Neural progenitor cell (in vitro differentiated cells): ENCODE results near the gene MAST3. TPM values are rescaled to one million over a fixed set of nuclear protein-coding genes. Genes with fewer than 3 reads are reported as not detected.

Source experiments
- DNase-seq: peaks from one replicate; pipeline ENCODE4 v3.0.0-alpha.2; 2016; ENCODE audit warnings: low spot score
- H2AFZ ChIP-seq: fragments of 200-600 bp; sonication (generic); replicated peaks from 2 replicates; pipeline ENCODE4 v1.6.1; 2016; ENCODE audit warnings: antibody characterized with exemption
- H3F3A ChIP-seq: fragments of 200-600 bp; sonication (generic); 2 replicates; pipeline ENCODE4 v1.6.1; 2016; ENCODE audit warnings: antibody characterized with exemption, low read depth
- H3K27ac ChIP-seq: fragments of 200-600 bp; sonication (generic); 2 replicates; pipeline ENCODE4 v1.5.1; 2016; ENCODE audit warnings: mild to moderate bottlenecking
- H3K27me3 ChIP-seq: fragments of 200-600 bp; sonication (generic); 2 replicates; pipeline ENCODE4 v1.6.1; 2016; ENCODE audit warnings: mild to moderate bottlenecking, moderate library complexity
- H3K36me3 ChIP-seq: fragments of 200-600 bp; sonication (generic); 2 replicates; pipeline ENCODE4 v1.5.1; 2016
- H3K4me1 ChIP-seq: fragments of 200-600 bp; sonication (generic); 2 replicates; pipeline ENCODE4 v1.6.1; 2016; ENCODE audit warnings: mixed run types
- H3K4me2 ChIP-seq: fragments of 200-600 bp; sonication (generic); 2 replicates; pipeline ENCODE4 v1.6.1; 2016
- H3K4me3 ChIP-seq: fragments of 200-600 bp; sonication (generic); 2 replicates; pipeline ENCODE4 v1.5.1; 2016
- H3K79me2 ChIP-seq: fragments of 200-600 bp; sonication (generic); 2 replicates; pipeline ENCODE4 v1.6.1; 2016; ENCODE audit warnings: low read depth
- H3K9ac ChIP-seq: fragments of 200-600 bp; sonication (generic); 2 replicates; pipeline ENCODE4 v1.6.1; 2016
- H3K9me3 ChIP-seq: fragments of 200-600 bp; sonication (generic); 2 replicates; pipeline ENCODE4 v1.5.1; 2016; ENCODE audit warnings: low read depth
- H4K20me1 ChIP-seq: fragments of 200-600 bp; sonication (generic); 2 replicates; pipeline ENCODE4 v1.6.1; 2016; ENCODE audit warnings: low read depth
- H3K27ac Mint-ChIP-seq: 3 replicates; pipeline ENCODE4 v1.8.0; 2021; ENCODE audit warnings: mixed read lengths
- H3K27me3 Mint-ChIP-seq: 2 replicates; pipeline ENCODE4 v1.8.0; 2022; ENCODE audit warnings: low read depth, mild to moderate bottlenecking, inconsistent platforms, moderate library complexity, mixed read lengths; ENCODE audit not compliant: insufficient read depth
- H3K36me3 Mint-ChIP-seq: 3 replicates; pipeline ENCODE4 v1.8.0; 2021; ENCODE audit warnings: mixed read lengths
- H3K4me1 Mint-ChIP-seq: 3 replicates; pipeline ENCODE4 v1.8.0; 2021; ENCODE audit warnings: mixed read lengths
- H3K4me3 Mint-ChIP-seq: 3 replicates; pipeline ENCODE4 v1.8.0; 2021; ENCODE audit warnings: mild to moderate bottlenecking, moderate library complexity, mixed read lengths
- H3K9me3 Mint-ChIP-seq: 3 replicates; pipeline ENCODE4 v1.8.0; 2020; ENCODE audit warnings: mixed read lengths
- EZH2 ChIP-seq: fragments of 200-600 bp; sonication (generic); IDR thresholded peaks from 2 replicates; pipeline ENCODE4 v1.6.1; 2017; ENCODE audit warnings: antibody characterized with exemption, mild to moderate bottlenecking, moderate library complexity
- EZH2phosphoT487 ChIP-seq: fragments of 200-600 bp; sonication (generic); IDR thresholded peaks from 2 replicates; pipeline ENCODE4 v1.6.1; 2017; ENCODE audit warnings: antibody characterized with exemption
- total RNA-seq: library from RNA; depleted of rRNA; stranded (reverse); fragments of >200 nt; gene quantifications from 2 replicates; pipeline ENCODE4 v1.2.3, GENCODE V29; 2015; ENCODE audit warnings: low replicate concordance
- TF ChIP-seq, protein P1 (sequence below): fragments of 200-600 bp; sonication (generic); IDR thresholded peaks from 2 replicates; pipeline ENCODE4 v1.5.1; 2017; ENCODE audit warnings: antibody characterized with exemption, mild to moderate bottlenecking

Gene MAST3
- total RNA-seq, 1 donor from 2014 or later = 2.1 TPM

DNA sequence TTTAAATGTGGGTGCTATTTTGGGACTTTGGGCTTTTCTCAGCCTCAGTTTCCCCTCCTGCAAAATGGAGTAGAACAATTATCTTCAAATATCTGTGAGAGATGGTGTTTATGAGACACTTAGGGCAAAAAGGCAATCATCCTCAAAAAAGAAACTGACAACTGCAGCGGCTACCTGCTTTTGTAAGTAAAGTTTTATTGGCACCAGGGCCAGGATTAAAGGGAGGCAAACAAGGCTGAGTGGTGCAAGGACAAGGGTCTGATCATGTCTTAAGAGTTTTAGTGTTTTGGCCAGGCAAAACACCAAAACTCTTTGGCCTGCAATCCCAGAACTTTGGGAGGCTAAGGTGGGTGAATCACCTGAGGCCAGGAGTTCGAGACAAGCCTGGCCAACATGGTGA is 1.3 kb upstream of the MAST3 start:
- Mint-ChIP-seq H3K9me3 (no peaks in the 10 kb centered on the region), H3K4me1 (peaks cover 23% of the 10 kb centered on the region), H3K36me3 (no peaks in the 10 kb centered on the region), H3K27ac (no peak overlapping the region), H3K4me3 (no peak overlapping the region), H3K27me3 (peaks cover 18% of the 10 kb centered on the region)
- H3K27ac ChIP-seq = no peak overlapping the region
- no peaks in the 10 kb centered on the region for H3K79me2 ChIP-seq
- H3K27me3 ChIP-seq = peaks cover 30% of the 10 kb centered on the region
- no peak overlapping the region for H3K4me2 ChIP-seq
- H2AFZ ChIP-seq = no peak overlapping the region
- no peak for DNase-seq
- H3K9ac ChIP-seq = no peak overlapping the region
- H3K36me3 ChIP-seq = no peaks in the 10 kb centered on the region
- no peak overlapping the region for H3K4me3 ChIP-seq
- H4K20me1 ChIP-seq = no peaks in the 10 kb centered on the region
- H3K4me1 ChIP-seq = peaks cover 10% of the 10 kb centered on the region
- peaks cover 34% of the 10 kb centered on the region for H3F3A ChIP-seq
- H3K9me3 ChIP-seq = no peaks in the 10 kb centered on the region
- TF ChIP-seq EZH2phosphoT487 = no peak
- TF ChIP-seq, protein P1, sequence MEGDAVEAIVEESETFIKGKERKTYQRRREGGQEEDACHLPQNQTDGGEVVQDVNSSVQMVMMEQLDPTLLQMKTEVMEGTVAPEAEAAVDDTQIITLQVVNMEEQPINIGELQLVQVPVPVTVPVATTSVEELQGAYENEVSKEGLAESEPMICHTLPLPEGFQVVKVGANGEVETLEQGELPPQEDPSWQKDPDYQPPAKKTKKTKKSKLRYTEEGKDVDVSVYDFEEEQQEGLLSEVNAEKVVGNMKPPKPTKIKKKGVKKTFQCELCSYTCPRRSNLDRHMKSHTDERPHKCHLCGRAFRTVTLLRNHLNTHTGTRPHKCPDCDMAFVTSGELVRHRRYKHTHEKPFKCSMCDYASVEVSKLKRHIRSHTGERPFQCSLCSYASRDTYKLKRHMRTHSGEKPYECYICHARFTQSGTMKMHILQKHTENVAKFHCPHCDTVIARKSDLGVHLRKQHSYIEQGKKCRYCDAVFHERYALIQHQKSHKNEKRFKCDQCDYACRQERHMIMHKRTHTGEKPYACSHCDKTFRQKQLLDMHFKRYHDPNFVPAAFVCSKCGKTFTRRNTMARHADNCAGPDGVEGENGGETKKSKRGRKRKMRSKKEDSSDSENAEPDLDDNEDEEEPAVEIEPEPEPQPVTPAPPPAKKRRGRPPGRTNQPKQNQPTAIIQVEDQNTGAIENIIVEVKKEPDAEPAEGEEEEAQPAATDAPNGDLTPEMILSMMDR = no peak
- no peak for TF ChIP-seq EZH2

DNA sequence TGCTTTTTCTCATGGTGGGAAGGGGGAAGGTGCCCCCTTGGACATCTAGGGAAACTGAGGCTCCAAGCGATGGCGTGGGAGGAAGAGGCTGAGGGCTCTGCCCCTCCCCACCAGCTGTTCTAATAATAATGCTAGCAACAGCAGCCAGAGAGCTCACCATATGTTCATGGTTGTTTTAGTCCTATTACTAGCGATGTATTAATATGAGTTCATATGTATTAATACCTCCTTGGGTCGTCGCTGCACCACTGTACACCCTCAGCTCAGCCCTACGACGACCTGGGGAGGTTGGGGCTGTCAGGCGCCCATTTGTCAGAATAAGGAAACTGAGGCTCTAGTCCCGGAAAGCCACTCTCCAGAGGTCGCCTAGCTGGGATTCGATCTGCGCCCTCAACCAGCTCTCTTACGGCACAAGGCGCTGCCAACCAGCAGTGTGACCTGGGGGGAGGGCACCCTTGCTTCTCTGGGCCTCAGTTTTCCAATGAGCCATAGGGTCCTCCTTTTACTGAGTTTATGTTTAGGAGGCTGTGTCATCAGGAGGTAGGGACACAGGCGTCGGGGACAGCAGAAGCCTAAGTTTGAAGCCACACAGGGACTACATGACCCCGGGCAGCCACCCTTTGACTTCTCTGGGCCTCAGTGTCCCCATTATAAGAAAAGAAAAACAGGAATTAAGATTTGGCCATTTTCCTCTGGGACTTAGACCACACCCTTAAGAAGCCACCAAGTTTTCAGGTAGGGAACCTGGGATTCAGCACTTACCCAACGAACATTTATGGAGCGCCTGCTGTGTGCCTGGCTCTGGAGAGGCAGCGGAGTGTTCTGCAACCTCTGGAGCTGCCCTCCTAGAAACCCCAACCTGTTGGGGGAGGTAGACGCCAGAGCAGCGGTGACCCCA is 664 bp downstream of the MAST3 start:
- H3K9me3 Mint-ChIP-seq = no peaks in the 10 kb centered on the region
- peak overlapping the region; percentile 71 for H3K4me2 ChIP-seq
- H3K27me3 ChIP-seq = peaks cover 30% of the 10 kb centered on the region
- no peaks in the 10 kb centered on the region for H3K36me3 ChIP-seq
- H3K27me3 Mint-ChIP-seq = peaks cover 23% of the 10 kb centered on the region
- DNase-seq = no peak
- no peaks in the 10 kb centered on the region for H4K20me1 ChIP-seq
- H3K9me3 ChIP-seq = no peaks in the 10 kb centered on the region
- no peak overlapping the region for H2AFZ ChIP-seq
- H3K4me3 Mint-ChIP-seq = peak overlapping the region; percentile 80
- H3F3A ChIP-seq = peaks cover 38% of the 10 kb centered on the region
- no peak overlapping the region for H3K27ac ChIP-seq
- peak; percentile 32 for TF ChIP-seq EZH2
- TF ChIP-seq, protein P1 = no peak
- no peak overlapping the region for H3K27ac Mint-ChIP-seq
- no peaks in the 10 kb centered on the region for H3K79me2 ChIP-seq
- no peaks in the 10 kb centered on the region for H3K36me3 Mint-ChIP-seq
- H3K4me1 ChIP-seq = peaks cover 13% of the 10 kb centered on the region
- peak overlapping the region; percentile 46 for H3K4me3 ChIP-seq
- H3K4me1 Mint-ChIP-seq = peaks cover 25% of the 10 kb centered on the region
- H3K9ac ChIP-seq = no peak overlapping the region

DNA sequence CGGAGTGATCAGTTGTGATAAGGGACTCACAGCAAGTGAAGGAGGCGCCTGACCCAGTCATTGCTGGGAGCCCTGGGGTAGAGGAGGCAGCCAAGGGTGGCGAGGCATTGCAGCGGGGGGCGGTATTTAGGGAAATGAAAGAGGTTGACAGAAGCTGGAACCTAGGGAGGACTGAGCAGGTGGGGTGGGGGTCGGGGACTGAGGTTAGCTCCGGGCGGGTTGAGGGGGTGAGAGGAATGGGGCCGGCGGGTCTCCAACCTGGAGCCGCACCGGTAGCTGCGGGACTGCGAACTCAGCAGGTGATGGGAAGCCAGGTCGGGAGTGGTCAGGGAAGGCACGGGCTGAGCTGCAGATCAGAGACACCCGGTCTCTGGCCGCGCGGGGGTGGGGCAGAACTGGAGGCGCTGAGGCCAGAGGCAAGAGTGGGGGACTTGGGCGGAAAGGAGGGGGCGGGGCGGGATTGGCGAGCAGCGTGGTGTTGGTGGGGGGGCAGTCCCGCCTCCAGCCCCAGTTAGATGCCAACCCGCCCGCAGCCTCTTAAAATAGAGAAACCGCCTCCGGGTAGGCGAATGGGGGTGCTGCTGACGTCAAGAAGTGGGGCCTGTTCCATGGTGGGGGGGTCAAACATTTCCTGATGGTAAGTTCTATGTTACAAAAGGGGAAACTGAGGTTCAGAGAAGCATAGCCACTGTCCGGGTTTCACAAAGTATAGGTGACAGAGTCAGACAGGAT is 1.5 kb downstream of the MAST3 start:
- Mint-ChIP-seq H3K9me3 (no peaks in the 10 kb centered on the region), H3K27ac (no peak overlapping the region), H3K36me3 (no peaks in the 10 kb centered on the region), H3K27me3 (peaks cover 27% of the 10 kb centered on the region), H3K4me1 (peaks cover 28% of the 10 kb centered on the region), H3K4me3 (peak overlapping the region; percentile 21)
- H3F3A ChIP-seq = peaks cover 38% of the 10 kb centered on the region
- TF ChIP-seq, protein P1 = no peak
- TF ChIP-seq EZH2 (peak; percentile 52), EZH2phosphoT487 (peak; percentile 25)
- H4K20me1 ChIP-seq = no peaks in the 10 kb centered on the region
- H3K9ac ChIP-seq = no peak overlapping the region
- DNase-seq = peak; percentile 50
- peak overlapping the region; percentile 64 for H3K4me2 ChIP-seq
- H3K27me3 ChIP-seq = peaks cover 30% of the 10 kb centered on the region
- peaks cover 13% of the 10 kb centered on the region for H3K4me1 ChIP-seq
- no peak overlapping the region for H3K27ac ChIP-seq
- H2AFZ ChIP-seq = no peak overlapping the region
- no peaks in the 10 kb centered on the region for H3K79me2 ChIP-seq
- peak overlapping the region; percentile 25 for H3K4me3 ChIP-seq
- no peaks in the 10 kb centered on the region for H3K9me3 ChIP-seq
- H3K36me3 ChIP-seq = no peaks in the 10 kb centered on the region
